ENCODE results near the gene NUP153.
"Not testable (repeated sequence)": the region's sequence is repeated elsewhere in the genome, so short reads cannot be mapped to it uniquely, and the experiment has no call there.

NUP153 gene

GRCh38 chr6:17706580-17707370 is at the start of gene NUP153:
TSS of gene NUP153 (minus strand) at chr6:17706925. CDS start at chr6:17706387, 538 bp downstream.
- DNase-seq = peak; percentile 99

GRCh38 chr6:17754254-17754653 is 47.5 kb upstream of the NUP153 start:
- DNase-seq = no peak

DNA sequence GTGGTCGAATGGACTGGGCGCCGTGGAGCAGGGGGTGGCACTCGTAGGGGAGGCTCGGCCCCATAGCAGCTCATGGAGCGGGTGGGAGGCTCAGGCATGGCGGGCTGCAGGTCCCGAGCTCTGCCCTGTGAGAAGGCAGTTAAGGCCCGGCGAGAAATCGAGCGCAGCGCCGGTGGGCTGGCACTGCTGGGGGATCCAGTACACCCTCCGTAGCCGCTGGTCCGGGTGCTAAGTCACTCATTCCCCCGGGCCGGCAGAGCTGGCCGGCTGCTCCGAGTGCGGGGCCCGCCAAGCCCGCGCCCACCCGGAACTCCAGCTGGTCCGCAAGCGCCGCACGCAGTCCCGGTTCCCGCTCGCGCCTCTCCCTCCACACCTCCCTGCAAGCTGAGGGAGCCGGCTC is 38.6 kb upstream of the NUP153 start:
- not testable (repeated sequence) for DNase-seq

DNA sequence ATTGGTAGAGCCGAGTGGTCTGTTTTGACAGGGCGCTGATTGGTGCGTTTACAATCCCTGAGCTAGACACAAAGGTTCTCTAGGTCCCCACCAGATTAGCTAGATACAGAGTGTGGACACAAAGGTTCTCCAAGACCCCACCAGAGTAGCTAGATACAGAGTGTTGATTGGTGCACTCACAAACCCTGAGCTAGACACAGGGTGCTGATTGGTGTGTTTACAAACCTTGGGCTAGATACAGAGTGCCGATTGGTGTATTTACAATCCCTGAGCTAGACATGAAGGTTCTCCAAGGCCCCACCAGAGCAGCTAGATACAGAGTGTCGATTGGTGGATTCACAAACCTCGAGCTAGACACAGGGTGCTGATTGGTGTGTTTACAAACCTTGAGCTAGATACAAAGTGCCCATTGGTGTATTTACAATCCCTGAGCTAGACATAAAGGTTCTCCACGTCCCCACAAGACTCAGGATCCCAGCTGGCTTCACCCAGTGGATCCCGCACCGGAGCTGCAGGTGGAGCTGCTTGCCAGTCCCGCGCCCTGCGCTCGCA is 38.1 kb upstream of the NUP153 start:
- not testable (repeated sequence) for DNase-seq

GRCh38 chr6:17744019-17744756 is 37.5 kb upstream of the NUP153 start:
- DNase-seq = no peak

GRCh38 chr6:17741507-17741906 is 34.8 kb upstream of the NUP153 start:
- DNase-seq = peak; percentile 30

DNA sequence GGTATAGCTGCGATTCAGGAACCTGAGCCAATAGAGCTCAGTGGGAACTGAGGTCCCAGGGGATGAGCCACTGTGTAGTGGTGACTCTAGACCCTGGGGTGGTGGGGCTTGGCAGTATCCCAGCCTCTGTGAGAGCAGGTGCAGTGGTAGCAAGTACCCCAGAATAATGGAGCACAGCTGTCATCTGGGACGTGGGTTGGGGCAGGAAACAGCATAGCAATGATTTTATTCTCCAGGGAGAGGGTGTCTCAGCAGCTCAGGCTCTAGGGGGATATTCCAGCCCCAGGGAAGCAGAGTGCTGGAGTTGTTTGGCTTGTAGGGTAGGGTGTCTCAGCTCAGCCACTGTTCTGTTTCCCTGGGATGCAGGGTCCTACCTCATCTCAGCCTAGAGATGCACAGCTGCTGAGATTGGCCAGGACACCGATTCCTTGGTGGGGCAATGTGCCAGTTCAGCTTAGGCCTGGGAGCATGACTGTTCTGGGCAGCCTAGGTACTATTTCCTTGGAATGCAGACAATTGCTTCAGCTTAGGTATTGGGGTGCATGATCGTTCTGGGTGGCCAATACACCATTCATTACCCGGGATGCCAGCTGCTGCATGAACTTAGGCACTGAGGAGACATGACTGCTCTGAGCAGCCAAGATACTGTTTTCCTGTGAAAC is 34.0 kb upstream of the NUP153 start:
- peak; percentile 31 for DNase-seq

DNA sequence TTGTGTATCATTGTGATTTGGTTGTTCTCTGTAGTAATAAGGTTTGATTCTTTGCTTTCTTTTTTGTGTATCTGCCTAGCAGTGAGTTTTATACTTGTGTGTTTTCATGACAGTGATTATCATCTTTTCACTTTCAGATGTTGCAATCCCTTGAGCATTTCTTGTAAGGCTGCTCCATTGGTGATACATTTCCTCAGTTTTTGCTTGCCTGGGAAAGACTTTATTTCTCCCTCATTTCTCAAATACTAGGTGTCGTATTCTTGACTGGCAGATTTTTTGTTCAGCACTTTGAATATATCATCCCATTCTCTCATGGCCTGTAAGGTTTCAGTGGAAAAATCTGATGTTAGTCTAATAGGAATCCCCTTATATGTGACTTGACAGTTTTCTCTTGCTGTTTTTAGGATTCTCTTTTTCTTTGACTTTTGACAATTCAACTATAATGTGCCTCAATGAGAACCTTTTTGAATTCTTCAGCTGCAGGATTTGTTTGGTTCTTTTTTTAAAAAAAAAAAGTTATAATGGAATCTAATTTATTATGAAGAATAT is 31.1 kb upstream of the NUP153 start:
- DNase-seq = no peak

DNA sequence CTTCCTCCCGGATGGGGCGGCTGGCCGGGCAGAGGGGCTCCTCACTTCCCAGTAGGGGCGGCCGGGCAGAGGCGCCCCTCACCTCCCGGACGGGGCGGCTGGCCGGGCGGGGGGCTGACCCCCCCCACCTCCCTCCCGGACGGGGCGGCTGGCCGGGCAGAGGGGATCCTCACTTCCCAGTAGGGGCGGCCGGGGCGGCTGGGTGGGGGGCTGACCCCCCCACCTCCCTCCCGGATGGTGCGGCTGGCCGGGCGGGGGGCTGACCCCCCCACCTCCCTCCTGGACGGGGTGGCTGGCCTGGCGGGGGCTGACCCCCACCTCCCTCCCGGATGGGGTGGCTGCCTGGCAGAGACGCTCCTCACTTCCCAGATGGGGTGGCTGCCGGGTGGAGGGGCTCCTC is 28.6 kb upstream of the NUP153 start:
- DNase-seq = not testable (repeated sequence)

GRCh38 chr6:17730078-17730704 is 23.5 kb upstream of the NUP153 start:
- no peak for DNase-seq

DNA sequence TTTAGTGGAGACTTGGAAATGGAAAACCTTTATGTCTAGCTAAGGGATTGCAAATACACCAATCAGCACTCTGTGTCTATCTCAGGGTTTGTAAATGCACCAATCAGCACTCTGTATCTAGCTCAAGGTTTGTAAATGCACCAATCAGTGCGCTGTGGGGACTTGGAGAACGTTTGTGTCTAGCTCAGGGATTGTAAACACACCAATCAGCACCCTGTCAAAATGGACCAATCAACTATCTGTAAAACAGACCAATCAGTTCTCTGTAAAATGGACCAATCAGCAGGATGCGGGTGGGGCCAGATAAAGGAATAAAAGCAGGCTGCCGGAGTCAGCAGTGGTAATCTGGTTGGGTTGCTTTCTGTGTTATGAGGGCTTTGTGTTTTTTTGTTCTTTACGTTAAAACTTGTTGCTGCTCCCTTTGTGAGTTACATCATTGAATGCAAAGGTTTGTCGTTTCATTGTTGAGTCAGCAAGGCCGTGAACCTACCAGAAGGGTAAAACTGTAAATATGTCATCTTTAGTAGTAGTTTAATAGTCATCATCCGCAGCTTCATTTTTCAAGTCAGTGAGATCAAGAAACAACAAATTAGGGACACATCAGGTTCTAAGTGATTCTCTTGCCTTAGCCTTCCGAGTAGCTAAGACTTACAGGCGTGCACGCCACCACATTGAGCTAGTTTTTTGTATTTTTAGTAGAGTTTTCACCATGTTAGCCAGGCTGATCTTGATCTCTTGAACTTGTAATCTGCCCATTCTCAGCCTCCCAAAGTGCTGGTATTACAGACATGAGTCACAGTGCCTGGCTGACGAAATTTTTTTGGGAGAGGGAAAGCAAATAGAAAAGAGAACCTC is 22.7 kb upstream of the NUP153 start:
- DNase-seq = no peak

DNA sequence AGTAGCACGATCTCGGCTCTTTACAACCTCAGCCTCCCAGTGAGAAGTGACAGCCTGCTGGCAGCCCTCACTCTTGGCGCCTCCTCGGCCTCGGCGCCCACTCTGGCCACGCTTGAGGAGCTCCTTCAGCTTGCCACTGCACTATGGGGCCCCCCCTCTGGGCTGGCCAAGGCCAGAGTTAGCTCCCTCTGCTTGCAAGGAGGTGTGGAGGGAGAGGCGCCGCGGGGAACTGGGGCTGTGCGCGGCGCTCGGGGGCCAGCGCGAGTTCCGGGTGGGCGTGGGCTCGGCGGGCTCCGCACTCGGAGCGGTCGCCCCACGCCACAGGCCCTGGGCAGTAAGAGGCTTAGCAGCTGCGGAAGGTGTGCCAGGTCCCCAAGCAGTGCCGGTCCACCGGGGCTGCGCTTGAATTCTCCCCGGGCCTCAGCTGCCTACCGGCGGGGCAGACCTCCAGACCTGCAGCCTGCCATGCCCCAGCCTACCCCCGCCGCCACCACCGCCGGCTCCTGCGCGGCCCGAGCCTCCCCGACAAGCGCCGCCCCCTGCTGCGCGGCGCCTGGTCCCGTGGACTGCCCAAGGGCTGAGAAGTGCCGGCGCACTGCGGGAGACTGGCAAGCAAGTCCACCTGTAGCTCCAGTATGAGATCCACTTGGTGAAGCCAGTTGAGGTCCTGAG is 22.0 kb upstream of the NUP153 start:
- no peak for DNase-seq

DNA sequence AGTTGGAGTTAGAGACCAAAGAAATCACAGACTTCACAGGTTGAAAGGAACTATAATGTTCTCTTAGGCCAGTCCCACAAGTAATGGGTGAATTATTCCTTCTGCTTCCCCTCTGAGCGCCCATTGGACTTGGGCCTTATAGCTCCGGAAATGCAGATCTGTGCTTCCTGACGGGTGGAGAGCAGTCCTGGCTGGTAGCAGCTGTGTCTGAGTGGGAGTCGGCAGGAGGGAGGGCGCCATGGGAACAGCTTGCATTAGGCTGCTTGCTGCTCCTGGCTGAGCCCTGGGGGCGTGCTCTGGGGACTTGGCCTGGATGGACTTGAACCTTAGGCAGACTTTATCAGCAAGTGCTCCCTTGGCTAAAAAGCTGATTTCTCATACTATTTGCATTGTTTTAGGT is 18.4 kb upstream of the NUP153 start:
- DNase-seq = peak; percentile 58

DNA sequence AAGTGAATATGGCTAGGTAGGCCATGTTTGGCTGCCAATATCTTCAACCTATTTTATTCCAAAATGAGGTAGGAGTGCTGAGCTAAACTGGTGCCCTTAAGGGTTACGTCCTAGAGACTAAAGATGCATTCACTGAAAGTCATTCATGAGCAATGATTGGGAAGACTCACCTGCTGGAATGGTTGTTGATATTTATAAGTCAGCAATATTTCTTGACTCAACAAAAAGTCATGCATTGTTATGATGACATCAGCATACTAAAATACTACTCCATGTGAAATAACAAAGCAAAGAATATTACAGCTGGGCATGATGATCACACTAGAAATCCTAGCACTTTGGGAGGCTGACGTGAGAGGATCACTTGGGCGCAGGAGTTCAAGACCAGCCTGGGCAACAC is 17.6 kb upstream of the NUP153 start:
- DNase-seq = no peak

DNA sequence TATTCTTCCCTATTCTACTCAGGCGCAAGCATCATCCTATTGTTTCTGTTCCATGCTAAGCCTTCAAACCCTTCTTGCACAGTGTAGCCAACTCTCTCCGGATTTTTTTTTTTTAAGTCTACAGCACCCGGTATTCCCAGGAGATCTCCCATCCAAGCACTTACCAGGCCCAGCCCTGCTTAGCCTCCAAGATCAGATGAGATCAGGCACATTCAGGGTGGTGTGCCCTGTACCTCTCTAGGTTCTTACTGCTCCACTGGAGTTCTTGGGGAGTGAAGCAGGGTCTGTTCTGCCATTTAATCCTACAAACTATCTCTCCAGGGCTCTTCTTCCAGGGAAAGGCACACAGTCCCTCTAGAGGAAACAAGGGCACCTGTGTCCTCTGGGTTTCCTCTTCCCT is 14.9 kb upstream of the NUP153 start:
- no peak for DNase-seq

DNA sequence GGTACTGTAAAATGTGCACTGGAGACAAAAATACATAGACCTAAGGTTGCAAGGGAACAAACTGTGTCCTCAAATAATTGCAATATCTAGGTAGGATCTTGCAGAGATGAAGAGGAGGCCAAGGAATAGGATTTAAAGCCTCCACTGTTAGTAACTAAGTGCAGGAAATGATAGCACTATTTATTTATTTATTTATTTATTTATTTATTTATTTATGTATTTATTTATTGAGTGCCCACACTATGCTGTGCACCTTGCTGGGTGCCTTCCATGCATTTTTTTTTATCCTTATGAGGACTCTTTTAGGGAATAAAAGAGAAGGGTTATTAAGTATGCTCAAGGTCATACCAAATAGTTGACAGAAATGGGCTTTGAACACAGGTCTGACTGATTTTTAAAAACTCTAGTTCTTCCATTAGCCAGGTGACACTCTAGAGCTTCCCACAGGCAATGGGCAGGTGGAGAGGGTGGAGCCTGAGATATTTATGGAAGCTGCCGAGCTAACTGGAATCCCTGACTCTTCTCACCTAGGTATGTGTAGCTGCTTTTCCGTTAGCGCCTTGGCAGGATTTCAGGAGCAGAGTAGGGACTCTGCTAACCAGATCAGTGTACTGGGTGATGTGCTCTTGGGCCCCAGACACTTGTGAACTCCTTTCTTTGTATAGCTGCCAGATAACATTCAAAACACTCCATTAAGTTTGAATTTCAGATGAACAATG is 12.8 kb upstream of the NUP153 start:
- DNase-seq = no peak

DNA sequence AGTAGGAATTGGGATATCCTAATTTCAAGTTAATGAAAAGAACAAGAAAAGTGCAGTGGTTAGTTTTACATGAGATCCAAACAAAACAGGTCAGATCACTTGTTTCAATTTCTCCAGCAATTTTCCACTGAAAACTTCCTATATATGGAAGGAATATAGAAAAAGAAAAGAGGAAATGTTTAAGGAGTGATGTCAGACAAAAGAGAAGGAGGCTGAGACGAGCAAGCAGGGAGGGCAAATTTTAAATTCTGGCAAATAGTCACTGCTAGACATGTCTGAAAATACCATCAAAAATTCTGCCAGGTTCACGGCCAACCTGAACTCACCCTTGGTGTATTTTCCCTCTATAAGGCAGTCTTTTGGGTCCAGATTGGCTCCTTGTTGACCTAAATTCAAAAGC is 9.5 kb upstream of the NUP153 start:
- no peak for DNase-seq

DNA sequence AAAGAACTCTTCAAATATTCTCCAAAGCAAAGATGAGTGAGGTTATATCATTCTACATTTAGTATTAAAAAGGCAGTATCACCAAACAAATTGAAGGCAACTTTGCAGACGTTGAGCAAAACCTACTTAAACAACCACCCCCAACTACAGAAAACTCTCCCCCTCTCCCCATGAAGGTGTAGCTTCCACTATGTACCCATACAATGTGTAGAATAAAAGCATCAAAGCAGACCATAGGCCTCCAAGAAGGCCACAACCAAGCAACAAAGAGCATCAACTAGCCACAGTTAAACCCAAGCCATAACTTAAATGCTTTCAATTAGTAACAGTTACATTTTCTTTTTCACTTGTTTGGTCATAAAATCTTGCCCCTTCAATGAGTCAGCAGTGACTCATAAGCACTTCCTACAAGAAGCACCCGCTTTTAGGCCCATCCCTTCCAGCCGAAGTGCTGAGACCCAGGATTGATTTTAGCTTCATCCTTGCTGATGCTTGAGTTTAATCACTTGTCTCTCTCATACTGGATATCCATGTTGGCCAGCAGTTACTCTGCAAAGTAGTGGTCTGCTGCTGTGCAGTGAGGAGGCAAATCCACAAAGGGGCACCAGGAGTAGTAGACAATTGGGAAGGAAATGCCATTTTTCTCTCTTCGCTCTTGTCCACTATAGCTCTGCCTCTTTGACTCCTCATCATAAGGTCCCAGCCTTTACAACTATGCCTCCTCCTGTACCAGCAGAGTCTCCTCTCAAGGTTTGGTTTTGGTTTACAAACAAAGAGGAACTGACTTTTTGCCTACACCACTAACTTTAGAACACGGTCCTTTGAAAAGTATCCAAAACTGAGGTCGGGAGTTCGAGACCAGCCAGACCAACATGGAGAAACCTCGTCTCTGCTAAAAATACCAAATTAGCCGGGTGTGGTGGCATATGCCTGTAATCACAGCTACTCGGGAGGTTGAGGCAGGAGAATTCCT is 8.4 kb upstream of the NUP153 start:
- no peak for DNase-seq

DNA sequence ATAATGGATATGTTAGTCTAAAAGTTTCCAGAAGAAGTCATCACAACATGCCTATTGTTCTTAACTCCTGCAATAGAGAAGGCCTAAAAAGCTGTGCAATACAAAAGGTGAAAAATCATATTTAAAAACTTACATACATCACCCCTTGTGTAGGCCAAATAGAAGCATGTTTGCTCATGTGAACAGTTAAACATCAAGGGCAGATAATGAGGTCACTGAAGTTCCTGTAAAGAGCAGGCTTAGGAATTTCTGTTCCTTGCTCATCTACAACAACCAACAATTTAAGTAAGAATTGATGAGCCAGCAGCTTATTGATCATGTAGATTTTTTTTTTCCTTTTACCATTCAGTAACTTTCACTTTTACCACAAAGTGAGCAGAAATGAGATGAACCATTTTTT is 7.5 kb upstream of the NUP153 start:
- no peak for DNase-seq

Data from femur (tissue), 1 donor.